Measurements from ENCODE around the gene SH3RF3. TPM values are rescaled to one million over a fixed set of nuclear protein-coding genes. Genes with fewer than 3 reads are reported as not detected.

The SH3RF3 gene
- total RNA-seq, 4 donors from 2014 or later = 5.3 to 10.0 (median 8.0) TPM

GRCh38 chr2:109141006-109141600, 12.1 kb downstream of the SH3RF3 start:
- TF ChIP-seq CTCF (IDR thresholded peaks at IDR 0.05; ENCODE audit: low read depth) = no peak

- TF ChIP-seq CTCF (IDR thresholded peaks at IDR 0.05; ENCODE audit: low read depth) = no peak
Measured at GRCh38 chr2:109141727-109142283, 12.8 kb downstream of the SH3RF3 start.

- TF ChIP-seq CTCF (IDR thresholded peaks at IDR 0.05; ENCODE audit: low read depth) = no peak
Measured at GRCh38 chr2:109142416-109143210, 13.6 kb downstream of the SH3RF3 start.

- no peak for TF ChIP-seq CTCF (IDR thresholded peaks at IDR 0.05; ENCODE audit: low read depth)
Measured at GRCh38 chr2:109143214-109144187, 14.5 kb downstream of the SH3RF3 start.

- no peak for TF ChIP-seq CTCF (IDR thresholded peaks at IDR 0.05; ENCODE audit: low read depth)
Measured at GRCh38 chr2:109144271-109144670, 15.3 kb downstream of the SH3RF3 start.

- TF ChIP-seq CTCF (IDR thresholded peaks at IDR 0.05; ENCODE audit: low read depth) = no peak
Measured at GRCh38 chr2:109144721-109145120, 15.7 kb downstream of the SH3RF3 start.
